ENCODE data around the gene REM1. TPM values are rescaled to one million over a fixed set of nuclear protein-coding genes. Genes with fewer than 3 reads are reported as not detected.
"Not testable (repeated sequence)": the region's sequence is repeated elsewhere in the genome, so short reads cannot be mapped to it uniquely, and the experiment has no call there.

REM1 gene
- total RNA-seq, 1 donor from 2014 or later, result not detected

DNA sequence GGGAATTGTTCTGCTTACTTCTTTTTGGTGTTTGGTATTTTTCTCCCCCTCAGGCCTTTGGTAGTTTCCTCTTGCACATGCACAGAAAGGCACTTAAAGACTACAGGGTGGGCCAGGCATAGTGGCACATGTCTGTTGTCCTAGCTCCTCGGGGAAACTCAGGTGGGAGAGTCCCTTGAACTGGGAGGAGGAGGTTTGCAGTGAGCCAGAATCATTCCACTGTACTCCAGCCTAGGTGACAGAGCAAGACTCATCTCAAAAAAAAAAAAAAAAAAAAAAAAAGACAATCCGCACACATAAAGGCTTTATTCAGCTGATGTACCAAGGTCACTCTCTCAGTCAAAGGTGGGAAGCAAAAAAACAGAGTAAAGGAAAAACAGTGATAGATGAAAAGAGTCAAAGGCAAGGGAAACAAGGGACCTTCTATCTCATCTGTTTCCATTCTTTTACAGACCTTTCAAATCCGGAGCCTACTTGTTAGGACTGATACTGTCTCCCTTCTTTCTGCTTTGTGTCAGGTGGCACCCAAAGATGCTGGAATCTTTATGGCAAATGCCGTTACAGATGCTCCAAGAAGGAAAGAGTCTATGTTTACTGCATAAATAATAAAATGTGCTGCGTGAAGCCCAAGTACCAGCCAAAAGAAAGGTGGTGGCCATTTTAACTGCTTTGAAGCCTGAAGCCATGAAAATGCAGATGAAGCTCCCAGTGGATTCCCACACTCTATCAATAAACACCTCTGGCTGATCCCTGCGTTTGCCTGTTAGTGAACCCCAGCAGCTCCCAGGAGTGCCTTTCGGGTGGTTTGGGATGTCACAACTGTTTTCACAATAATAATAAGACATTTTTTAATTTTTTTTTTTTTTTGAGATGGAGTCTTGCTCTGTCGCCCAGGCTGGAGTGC, 25.3 kb upstream of the REM1 start:
- Histone ChIP-seq H3F3A (ENCODE audit: low read depth) (no peaks in the 10 kb centered on the region), H3K9ac (no peak overlapping the region), H2AFZ (replicated peaks) (no peak overlapping the region), H3K27me3 (no peaks in the 10 kb centered on the region), H3K36me3 (no peaks in the 10 kb centered on the region), H3K4me2 (no peak overlapping the region), H3K4me1 (no peaks in the 10 kb centered on the region), H3K79me2 (ENCODE audit: low read depth) (no peaks in the 10 kb centered on the region), H4K20me1 (ENCODE audit: low read depth) (no peaks in the 10 kb centered on the region), H3K27ac (no peak overlapping the region), H3K9me3 (ENCODE audit: low read depth) (peaks cover 3% of the 10 kb centered on the region), H3K4me3 (no peak overlapping the region)
- peaks cover 13% of the 10 kb centered on the region for H3K27me3 Mint-ChIP-seq (ENCODE audit: insufficient read depth, low read depth)
- no peak overlapping the region for H3K4me3 Mint-ChIP-seq
- H3K4me1 Mint-ChIP-seq, result no peaks in the 10 kb centered on the region
- no peak overlapping the region for H3K27ac Mint-ChIP-seq
- DNase-seq (ENCODE audit: low spot score), result no peak
- H3K9me3 Mint-ChIP-seq, result peaks cover 12% of the 10 kb centered on the region
- TF ChIP-seq, protein P1, sequence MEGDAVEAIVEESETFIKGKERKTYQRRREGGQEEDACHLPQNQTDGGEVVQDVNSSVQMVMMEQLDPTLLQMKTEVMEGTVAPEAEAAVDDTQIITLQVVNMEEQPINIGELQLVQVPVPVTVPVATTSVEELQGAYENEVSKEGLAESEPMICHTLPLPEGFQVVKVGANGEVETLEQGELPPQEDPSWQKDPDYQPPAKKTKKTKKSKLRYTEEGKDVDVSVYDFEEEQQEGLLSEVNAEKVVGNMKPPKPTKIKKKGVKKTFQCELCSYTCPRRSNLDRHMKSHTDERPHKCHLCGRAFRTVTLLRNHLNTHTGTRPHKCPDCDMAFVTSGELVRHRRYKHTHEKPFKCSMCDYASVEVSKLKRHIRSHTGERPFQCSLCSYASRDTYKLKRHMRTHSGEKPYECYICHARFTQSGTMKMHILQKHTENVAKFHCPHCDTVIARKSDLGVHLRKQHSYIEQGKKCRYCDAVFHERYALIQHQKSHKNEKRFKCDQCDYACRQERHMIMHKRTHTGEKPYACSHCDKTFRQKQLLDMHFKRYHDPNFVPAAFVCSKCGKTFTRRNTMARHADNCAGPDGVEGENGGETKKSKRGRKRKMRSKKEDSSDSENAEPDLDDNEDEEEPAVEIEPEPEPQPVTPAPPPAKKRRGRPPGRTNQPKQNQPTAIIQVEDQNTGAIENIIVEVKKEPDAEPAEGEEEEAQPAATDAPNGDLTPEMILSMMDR (IDR thresholded peaks at IDR 0.05), result no peak
- TF ChIP-seq EZH2 (IDR thresholded peaks at IDR 0.05) (no peak), EZH2phosphoT487 (IDR thresholded peaks at IDR 0.05) (no peak)
- no peaks in the 10 kb centered on the region for H3K36me3 Mint-ChIP-seq

DNA sequence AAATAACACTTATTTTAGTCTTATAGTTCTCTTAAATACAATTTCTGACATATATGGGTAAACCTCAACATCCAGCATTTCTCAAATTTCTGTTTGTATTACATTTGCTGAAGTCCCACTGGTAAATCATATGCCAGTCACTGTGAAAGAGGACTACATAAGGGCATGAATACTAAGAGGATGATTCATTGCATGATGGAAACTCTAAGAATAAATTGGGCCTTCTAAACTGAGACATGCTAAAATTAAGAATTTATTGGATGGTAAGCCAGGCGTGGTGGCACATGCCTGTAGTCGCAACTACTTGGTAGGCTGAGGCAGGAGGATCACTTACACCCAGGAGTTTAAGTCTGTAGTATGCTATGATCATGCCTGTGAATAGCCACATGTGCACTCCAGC, 22.5 kb upstream of the REM1 start:
- Mint-ChIP-seq H3K4me1 (no peaks in the 10 kb centered on the region), H3K27me3 (ENCODE audit: insufficient read depth, low read depth) (peaks cover 9% of the 10 kb centered on the region), H3K9me3 (peaks cover 12% of the 10 kb centered on the region), H3K27ac (no peak overlapping the region), H3K4me3 (no peak overlapping the region), H3K36me3 (no peaks in the 10 kb centered on the region)
- no peaks in the 10 kb centered on the region for H3K4me1 ChIP-seq
- H3K79me2 ChIP-seq (ENCODE audit: low read depth), result no peaks in the 10 kb centered on the region
- no peak overlapping the region for H3K4me2 ChIP-seq
- H3K9ac ChIP-seq, result no peak overlapping the region
- no peak overlapping the region for H3K27ac ChIP-seq
- H3K36me3 ChIP-seq, result no peaks in the 10 kb centered on the region
- DNase-seq (ENCODE audit: low spot score), result no peak
- H3K27me3 ChIP-seq, result no peaks in the 10 kb centered on the region
- H3F3A ChIP-seq (ENCODE audit: low read depth), result no peaks in the 10 kb centered on the region
- no peak overlapping the region for H2AFZ ChIP-seq (replicated peaks)
- H4K20me1 ChIP-seq (ENCODE audit: low read depth), result no peaks in the 10 kb centered on the region
- TF ChIP-seq EZH2 (IDR thresholded peaks at IDR 0.05) (no peak), EZH2phosphoT487 (IDR thresholded peaks at IDR 0.05) (no peak)
- TF ChIP-seq, protein P1 (IDR thresholded peaks at IDR 0.05), result no peak
- peaks cover 3% of the 10 kb centered on the region for H3K9me3 ChIP-seq (ENCODE audit: low read depth)
- no peak overlapping the region for H3K4me3 ChIP-seq

DNA sequence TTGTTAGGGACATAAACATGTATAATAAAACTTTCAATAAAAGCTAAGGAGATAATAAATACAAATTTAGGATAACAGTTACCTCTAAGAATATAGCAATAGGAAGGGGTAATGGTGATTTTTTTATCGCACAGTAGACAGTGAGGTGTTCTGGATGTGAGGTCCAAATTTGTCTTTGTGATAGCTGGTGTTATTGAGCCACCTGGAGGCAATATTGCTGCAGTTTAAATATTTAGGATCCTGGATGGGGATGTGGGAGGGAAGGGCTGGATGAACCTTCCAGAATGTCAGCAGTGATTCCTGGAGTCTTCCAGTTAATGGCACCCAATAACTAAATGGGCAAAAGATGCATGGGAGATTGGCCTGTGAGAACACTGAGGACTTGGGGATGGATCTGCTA, 20.7 kb upstream of the REM1 start:
- H3K4me1 Mint-ChIP-seq, result no peaks in the 10 kb centered on the region
- Histone ChIP-seq H3K79me2 (ENCODE audit: low read depth) (no peaks in the 10 kb centered on the region), H3K4me2 (no peak overlapping the region), H3K36me3 (no peaks in the 10 kb centered on the region), H3K4me1 (no peaks in the 10 kb centered on the region), H3K4me3 (no peak overlapping the region), H3K9me3 (ENCODE audit: low read depth) (peaks cover 3% of the 10 kb centered on the region), H3K9ac (no peak overlapping the region), H2AFZ (replicated peaks) (no peak overlapping the region), H4K20me1 (ENCODE audit: low read depth) (no peaks in the 10 kb centered on the region), H3F3A (ENCODE audit: low read depth) (no peaks in the 10 kb centered on the region), H3K27ac (no peak overlapping the region), H3K27me3 (no peaks in the 10 kb centered on the region)
- TF ChIP-seq EZH2 (IDR thresholded peaks at IDR 0.05), result no peak
- no peak for TF ChIP-seq EZH2phosphoT487 (IDR thresholded peaks at IDR 0.05)
- TF ChIP-seq, protein P1 (IDR thresholded peaks at IDR 0.05), result no peak
- no peak for DNase-seq (ENCODE audit: low spot score)
- H3K4me3 Mint-ChIP-seq, result no peak overlapping the region
- H3K27me3 Mint-ChIP-seq (ENCODE audit: insufficient read depth, low read depth), result peaks cover 2% of the 10 kb centered on the region
- H3K36me3 Mint-ChIP-seq, result no peaks in the 10 kb centered on the region
- H3K27ac Mint-ChIP-seq, result no peak overlapping the region
- H3K9me3 Mint-ChIP-seq, result peaks cover 9% of the 10 kb centered on the region

DNA sequence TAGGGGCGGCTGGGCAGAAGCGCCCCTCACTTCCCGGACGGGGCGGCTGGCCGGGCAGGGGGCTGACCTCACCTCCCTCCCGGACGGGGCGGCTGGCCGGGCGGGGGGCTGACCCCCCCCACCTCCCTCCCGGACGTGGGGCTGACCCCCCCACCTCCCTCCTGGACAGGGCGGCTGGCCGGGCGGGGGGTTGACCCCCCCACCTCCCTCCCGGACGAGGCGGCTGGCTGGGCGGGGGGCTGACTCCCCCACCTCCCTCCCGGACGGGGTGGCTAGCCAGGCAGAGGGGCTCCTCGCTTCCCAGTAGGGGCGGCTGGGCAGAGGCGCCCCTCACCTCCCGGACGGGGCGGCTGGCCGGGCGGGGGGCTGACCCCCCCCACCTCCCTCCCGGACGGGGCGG, 4.1 kb upstream of the REM1 start:
- not testable (repeated sequence) for H3K4me3 Mint-ChIP-seq; H3K27ac Mint-ChIP-seq; H3F3A ChIP-seq (ENCODE audit: low read depth); H3K4me3 ChIP-seq; H4K20me1 ChIP-seq (ENCODE audit: low read depth); H3K36me3 Mint-ChIP-seq; H3K79me2 ChIP-seq (ENCODE audit: low read depth); H2AFZ ChIP-seq (replicated peaks); H3K9ac ChIP-seq; H3K4me1 ChIP-seq; H3K27me3 Mint-ChIP-seq (ENCODE audit: insufficient read depth, low read depth); DNase-seq (ENCODE audit: low spot score); H3K36me3 ChIP-seq; H3K27me3 ChIP-seq; H3K27ac ChIP-seq; H3K4me1 Mint-ChIP-seq; H3K9me3 ChIP-seq (ENCODE audit: low read depth); H3K4me2 ChIP-seq
- H3K9me3 Mint-ChIP-seq, result peaks cover 13% of the 10 kb centered on the region
